Hepatocyte (in vitro differentiated cells): ENCODE data around the gene TNN. TPM values are rescaled to one million over a fixed set of nuclear protein-coding genes. Genes with fewer than 3 reads are reported as not detected.

Experiments
- DNase-seq: peaks from one replicate; pipeline ENCODE4 v3.0.0-alpha.2; 2016; ENCODE audit warnings: low spot score
- H2AFZ ChIP-seq: fragments of 200-600 bp; sonication (generic); 2 replicates; pipeline ENCODE4 v1.6.0; 2016; ENCODE audit warnings: antibody characterized with exemption, mild to moderate bottlenecking
- H3K27ac ChIP-seq: fragments of 200-600 bp; sonication (generic); 2 replicates; pipeline ENCODE4 v1.5.1; 2016; ENCODE audit warnings: mild to moderate bottlenecking
- H3K27me3 ChIP-seq: fragments of 200-600 bp; sonication (generic); 2 replicates; pipeline ENCODE4 v1.6.1; 2016
- H3K36me3 ChIP-seq: fragments of 200-600 bp; sonication (generic); replicated peaks from 2 replicates; pipeline ENCODE4 v1.5.1; 2016; ENCODE audit warnings: low read depth; ENCODE audit not compliant: insufficient read depth
- H3K4me1 ChIP-seq: fragments of 200-600 bp; sonication (generic); 2 replicates; pipeline ENCODE4 v1.5.1; 2016; ENCODE audit warnings: mild to moderate bottlenecking, moderate library complexity; ENCODE audit not compliant: insufficient read depth
- H3K4me2 ChIP-seq: fragments of 200-600 bp; sonication (generic); 2 replicates; pipeline ENCODE4 v1.6.0; 2016
- H3K4me3 ChIP-seq: fragments of 200-600 bp; sonication (generic); 2 replicates; pipeline ENCODE4 v1.5.1; 2016; ENCODE audit warnings: mild to moderate bottlenecking
- H3K79me2 ChIP-seq: fragments of 200-600 bp; sonication (generic); 2 replicates; pipeline ENCODE4 v1.6.0; 2017; ENCODE audit warnings: mild to moderate bottlenecking
- H3K9me2 ChIP-seq: fragments of 200-600 bp; sonication (generic); replicated peaks from 2 replicates; pipeline ENCODE4 v1.6.0; 2017; ENCODE audit warnings: mild to moderate bottlenecking; ENCODE audit not compliant: insufficient read depth
- H3K9me3 ChIP-seq: fragments of 200-600 bp; sonication (generic); 2 replicates; pipeline ENCODE4 v1.5.1; 2016; ENCODE audit warnings: low read depth, mild to moderate bottlenecking
- H4K20me1 ChIP-seq: fragments of 200-600 bp; sonication (generic); 2 replicates; pipeline ENCODE4 v1.6.0; 2016; ENCODE audit warnings: mild to moderate bottlenecking; ENCODE audit not compliant: insufficient read depth, poor library complexity, severe bottlenecking
- EZH2 ChIP-seq: fragments of 200-600 bp; sonication (generic); IDR thresholded peaks from 2 replicates; pipeline ENCODE4 v1.6.1; 2016; ENCODE audit warnings: antibody characterized with exemption, mild to moderate bottlenecking, borderline replicate concordance
- EZH2phosphoT487 ChIP-seq: fragments of 200-600 bp; sonication (generic); IDR thresholded peaks from one replicate; pipeline ENCODE4 v1.6.1; 2018; ENCODE audit warnings: antibody characterized with exemption, mild to moderate bottlenecking, low read depth, moderate library complexity; ENCODE audit not compliant: unreplicated experiment, severe bottlenecking
- WGBS: methylation state at CpG from one replicate; pipeline ENCODE4 v1.1.6; 2016; ENCODE audit warnings: low lambda C conversion rate; ENCODE audit errors: missing lambda C conversion rate; 5-methylcytosine and 5-hydroxymethylcytosine counted together
- polyA plus RNA-seq: library from polyadenylated mRNA; unstranded; fragments of >200 nt; fragmentation: Nextera tagmentation; extraction: Ambion mirVana; gene quantifications from 2 replicates; pipeline ENCODE4 v1.2.1, GENCODE V29; 2016
- total RNA-seq: library from RNA; depleted of rRNA; stranded (reverse); fragments of >200 nt; gene quantifications from 2 replicates; pipeline ENCODE4 v1.2.3, GENCODE V29; 2014
- TF ChIP-seq, protein P1 (sequence below): fragments of 200-600 bp; sonication (generic); IDR thresholded peaks from 2 replicates; pipeline ENCODE4 v1.5.1; 2016; ENCODE audit warnings: antibody characterized with exemption, mild to moderate bottlenecking; ENCODE audit not compliant: poor library complexity

Gene TNN
- total and polyA plus RNA-seq, 2 experiments from 2014 or later = 0.33 to 0.51 TPM

DNA sequence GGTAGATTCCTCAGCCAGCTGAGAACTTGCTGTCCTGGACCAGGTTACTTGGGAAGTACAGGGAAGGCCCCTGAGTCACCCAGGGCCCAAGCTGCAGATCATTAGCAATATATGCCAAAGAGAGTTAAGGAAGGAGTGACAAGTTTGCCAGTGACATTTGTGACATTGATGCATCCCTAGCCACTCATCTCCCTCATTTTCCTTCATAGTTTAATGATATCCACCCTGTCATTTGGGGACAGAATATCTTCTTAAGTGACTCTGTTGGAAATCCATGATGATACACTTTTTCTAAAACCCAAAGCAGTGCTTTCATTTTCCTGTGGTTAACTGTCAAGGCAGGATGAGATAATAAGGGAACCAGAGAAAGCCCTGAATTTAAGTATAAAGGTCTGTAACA, 3.2 kb downstream of the TNN start:
- no peak overlapping the region for H3K4me2 ChIP-seq

DNA sequence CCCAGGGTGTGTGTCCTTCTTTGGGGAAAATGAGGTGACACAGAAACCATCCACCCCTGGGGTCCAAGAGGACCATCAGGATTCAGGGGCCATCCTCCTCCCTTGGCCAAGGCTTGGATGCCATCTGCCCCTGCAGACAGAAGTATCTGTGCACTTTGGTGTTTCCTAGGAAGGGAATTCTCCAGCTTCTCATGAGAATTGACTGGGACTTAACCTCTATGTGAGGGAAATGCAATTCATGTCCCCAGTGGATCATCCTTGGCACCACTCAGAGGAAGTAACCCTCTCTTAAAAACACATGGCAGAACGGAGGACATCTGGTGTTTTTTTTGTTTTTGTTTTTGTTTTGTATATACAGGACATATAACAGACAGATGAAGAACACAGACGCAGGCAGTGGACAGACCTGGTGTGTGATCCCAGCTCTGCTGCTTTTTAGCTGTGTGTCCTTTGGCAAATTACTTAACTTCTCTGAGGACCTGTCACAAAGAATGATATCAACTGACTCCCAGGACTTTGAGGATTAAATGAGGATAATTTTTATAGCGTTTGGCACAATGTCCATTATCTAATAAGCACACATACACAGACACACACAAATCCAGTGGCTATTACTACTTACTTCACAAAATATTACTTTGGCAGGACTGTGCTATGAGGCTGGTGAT, 3.8 kb downstream of the TNN start:
- no peaks in the 10 kb centered on the region for H3K79me2 ChIP-seq
- H3K4me1 ChIP-seq = peaks cover 14% of the 10 kb centered on the region
- no peaks in the 10 kb centered on the region for H3K27me3 ChIP-seq
- WGBS = 89% methylated on average over 3 of the region's 3 CpGs
- no peak overlapping the region for H2AFZ ChIP-seq
- H3K4me3 ChIP-seq = no peak overlapping the region
- no peaks in the 10 kb centered on the region for H3K9me2 ChIP-seq
- no peaks in the 10 kb centered on the region for H3K9me3 ChIP-seq
- no peaks in the 10 kb centered on the region for H4K20me1 ChIP-seq
- H3K4me2 ChIP-seq = no peak overlapping the region
- H3K27ac ChIP-seq = peak overlapping the region; percentile 82
- no peak for DNase-seq
- no peaks in the 10 kb centered on the region for H3K36me3 ChIP-seq
- TF ChIP-seq, protein P1, sequence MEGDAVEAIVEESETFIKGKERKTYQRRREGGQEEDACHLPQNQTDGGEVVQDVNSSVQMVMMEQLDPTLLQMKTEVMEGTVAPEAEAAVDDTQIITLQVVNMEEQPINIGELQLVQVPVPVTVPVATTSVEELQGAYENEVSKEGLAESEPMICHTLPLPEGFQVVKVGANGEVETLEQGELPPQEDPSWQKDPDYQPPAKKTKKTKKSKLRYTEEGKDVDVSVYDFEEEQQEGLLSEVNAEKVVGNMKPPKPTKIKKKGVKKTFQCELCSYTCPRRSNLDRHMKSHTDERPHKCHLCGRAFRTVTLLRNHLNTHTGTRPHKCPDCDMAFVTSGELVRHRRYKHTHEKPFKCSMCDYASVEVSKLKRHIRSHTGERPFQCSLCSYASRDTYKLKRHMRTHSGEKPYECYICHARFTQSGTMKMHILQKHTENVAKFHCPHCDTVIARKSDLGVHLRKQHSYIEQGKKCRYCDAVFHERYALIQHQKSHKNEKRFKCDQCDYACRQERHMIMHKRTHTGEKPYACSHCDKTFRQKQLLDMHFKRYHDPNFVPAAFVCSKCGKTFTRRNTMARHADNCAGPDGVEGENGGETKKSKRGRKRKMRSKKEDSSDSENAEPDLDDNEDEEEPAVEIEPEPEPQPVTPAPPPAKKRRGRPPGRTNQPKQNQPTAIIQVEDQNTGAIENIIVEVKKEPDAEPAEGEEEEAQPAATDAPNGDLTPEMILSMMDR = no peak
- TF ChIP-seq EZH2phosphoT487 (no peak), EZH2 (no peak)

More for the DNA sequence above, 3.2 kb downstream of the TNN start:
- no peaks in the 10 kb centered on the region for H3K79me2 ChIP-seq
- no peak overlapping the region for H2AFZ ChIP-seq
- H4K20me1 ChIP-seq = no peaks in the 10 kb centered on the region
- no peaks in the 10 kb centered on the region for H3K27me3 ChIP-seq
- no peaks in the 10 kb centered on the region for H3K36me3 ChIP-seq
- peaks cover 14% of the 10 kb centered on the region for H3K4me1 ChIP-seq
- no peak for DNase-seq
- TF ChIP-seq, protein P1 = no peak
- TF ChIP-seq EZH2phosphoT487 = no peak
- TF ChIP-seq EZH2 = no peak
- no peaks in the 10 kb centered on the region for H3K9me2 ChIP-seq
- no peak overlapping the region for H3K4me3 ChIP-seq
- no peak overlapping the region for H3K27ac ChIP-seq
- no peaks in the 10 kb centered on the region for H3K9me3 ChIP-seq

DNA sequence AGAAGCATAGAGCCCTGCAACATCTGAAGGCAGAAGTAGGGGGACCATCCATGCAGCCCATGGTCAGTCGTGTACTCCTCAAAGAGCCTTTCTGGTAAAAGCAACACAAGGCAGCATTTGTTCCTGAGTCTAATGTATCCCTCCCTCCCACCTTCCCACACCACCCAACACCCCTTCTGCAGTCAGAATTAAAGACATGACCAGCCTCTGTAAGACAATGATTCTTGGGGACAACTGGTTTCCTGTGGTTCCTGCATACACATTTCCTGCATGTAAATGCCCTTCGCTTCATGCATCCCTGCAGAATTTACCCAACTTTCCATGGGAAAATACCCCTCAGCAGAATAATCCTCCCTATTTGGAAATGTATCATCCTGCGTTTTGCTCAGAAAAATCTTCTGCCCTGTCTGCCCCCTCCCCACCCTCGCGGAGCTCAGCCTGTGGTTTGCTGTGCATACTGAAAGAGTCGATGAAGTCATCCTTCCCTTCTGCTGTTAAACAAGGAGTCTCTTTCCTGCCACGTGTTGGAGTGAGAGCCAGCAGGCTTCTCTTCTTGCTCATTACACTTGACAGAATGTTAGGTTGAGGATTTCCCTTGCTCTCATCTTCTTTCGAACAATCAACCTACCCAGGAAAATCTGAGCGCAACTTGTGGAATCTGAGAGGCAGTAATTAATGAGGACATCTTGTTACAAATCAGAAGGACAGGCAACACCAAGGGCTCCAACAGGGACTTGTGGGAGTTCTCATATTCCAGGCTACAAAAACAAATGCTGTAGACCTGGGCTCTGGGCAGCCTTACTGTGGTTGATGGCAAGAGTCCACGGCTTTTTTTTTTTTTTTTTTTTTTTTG, 4.7 kb downstream of the TNN start:
- Histone ChIP-seq H3K4me2 (peak overlapping the region; percentile 64), H3K9me3 (no peaks in the 10 kb centered on the region), H3K27me3 (no peaks in the 10 kb centered on the region), H4K20me1 (no peaks in the 10 kb centered on the region), H3K4me1 (peaks cover 14% of the 10 kb centered on the region), H3K79me2 (no peaks in the 10 kb centered on the region), H2AFZ (peak overlapping the region; percentile 55), H3K4me3 (no peak overlapping the region), H3K27ac (peak overlapping the region; percentile 82), H3K9me2 (no peaks in the 10 kb centered on the region), H3K36me3 (no peaks in the 10 kb centered on the region)
- 41% methylated on average over 10 of the region's 10 CpGs for WGBS
- peak; percentile 73 for DNase-seq
- TF ChIP-seq EZH2phosphoT487 (no peak), EZH2 (no peak)
- TF ChIP-seq, protein P1 = no peak
